Measurements from ENCODE around the gene PPP2R2C. TPM values are rescaled to one million over a fixed set of nuclear protein-coding genes. Genes with fewer than 3 reads are reported as not detected.

PPP2R2C gene
- total RNA-seq, 1 experiment from 2014 or later, result 8.1 TPM

DNA sequence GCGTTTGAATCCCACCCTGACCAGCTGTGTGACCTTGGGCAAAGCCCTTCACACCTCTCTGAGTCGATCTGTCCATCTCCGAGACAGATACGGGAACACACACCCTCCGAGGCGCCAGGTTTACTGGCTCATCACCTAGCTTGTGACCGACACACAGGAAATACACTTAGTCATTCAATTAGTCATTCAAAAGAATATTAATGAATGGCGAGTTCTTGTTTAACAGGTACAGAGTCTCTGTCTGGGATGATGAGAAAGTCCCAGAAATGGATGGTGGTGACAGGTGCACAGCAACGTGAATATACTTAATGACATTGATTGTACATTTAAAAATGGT, 80.6 kb downstream of the PPP2R2C start:
- Histone ChIP-seq H3K9ac (ENCODE audit: extremely low read depth, insufficient read length, low read length) (no peak overlapping the region), H3T11ph (ENCODE audit: low read length) (no peak overlapping the region), H4K20me1 (ENCODE audit: control insufficient read depth, insufficient read depth, insufficient read length) (no peaks in the 10 kb centered on the region), H2BK5ac (ENCODE audit: insufficient read length, low read length) (no peak overlapping the region), H2BK120ac (ENCODE audit: low read depth, low read length, poor library complexity, severe bottlenecking) (no peak overlapping the region), H2BK20ac (ENCODE audit: low read depth, low read length, poor library complexity, severe bottlenecking) (no peak overlapping the region), H3K4me1 (ENCODE audit: insufficient read depth, low read length) (no peaks in the 10 kb centered on the region), H2AFZ (ENCODE audit: low read length) (no peak overlapping the region), H3K23me2 (ENCODE audit: insufficient read length, low read depth, low read length, poor library complexity, severe bottlenecking) (no peaks in the 10 kb centered on the region), H3K27ac (ENCODE audit: insufficient read length, low read depth, low read length) (no peak overlapping the region), H3K27me3 (ENCODE audit: insufficient read depth, low read length) (no peaks in the 10 kb centered on the region), H2AK5ac (ENCODE audit: insufficient read length, low read length) (no peak overlapping the region), H4K91ac (ENCODE audit: insufficient read length, low read depth, low read length) (no peak overlapping the region), H3K18ac (ENCODE audit: insufficient read length, low read depth, low read length) (no peak overlapping the region), H3K79me2 (ENCODE audit: insufficient read depth, low read length) (no peaks in the 10 kb centered on the region), H4K5ac (ENCODE audit: insufficient read length, low read depth, low read length) (no peak overlapping the region), H2BK15ac (ENCODE audit: low read depth, low read length) (no peak overlapping the region), H4K8ac (replicated peaks; ENCODE audit: insufficient read length, low read depth, low read length) (no peak overlapping the region), H3K23ac (ENCODE audit: insufficient read length, low read depth, low read length) (no peak overlapping the region), H3K4me2 (ENCODE audit: insufficient read depth, insufficient read length, low read length) (no peak overlapping the region), H3K4ac (ENCODE audit: low read depth, low read length) (no peak overlapping the region), H3K9me3 (ENCODE audit: control insufficient read depth, low read depth, low read length) (no peaks in the 10 kb centered on the region), H3K79me1 (ENCODE audit: insufficient read depth, low read depth, low read length, poor library complexity, severe bottlenecking) (no peaks in the 10 kb centered on the region), H3K14ac (ENCODE audit: insufficient read depth, low read length) (no peak overlapping the region), H2BK12ac (ENCODE audit: insufficient read length, low read depth, low read length) (no peak overlapping the region), H3K56ac (ENCODE audit: insufficient read length, low read depth, low read length) (no peak overlapping the region)
- no CpG with 5 or more reads among the region's 9 CpGs for WGBS (ENCODE audit: extremely low coverage, insufficient read length, low lambda C conversion rate)
- peaks cover 0 to 12% of the 10 kb centered on the region in 2 experiments; a peak in 1 of 4 replicates for H3K4me1 Mint-ChIP-seq
- no peak for TF ChIP-seq CTCF (conservative IDR thresholded peaks at IDR 0.05)
- no peak overlapping the region for H3K27ac Mint-ChIP-seq
- DNase-seq, result no peak
- H3K9me3 Mint-ChIP-seq, result no peaks in the 10 kb centered on the region
- H3K36me3 Mint-ChIP-seq (ENCODE audit: insufficient read depth in 1 of 3, low read depth in 3 of 3), result no peaks in the 10 kb centered on the region; a peak in 1 of 7 replicates
- H3K4me3 Mint-ChIP-seq, result no peak overlapping the region
- H3K27me3 Mint-ChIP-seq (ENCODE audit: low read depth), result no peaks in the 10 kb centered on the region

Data from H9 (cell line).